Urinary bladder (tissue), 4 donors: Measurements from ENCODE around the gene CEP68. TPM values are rescaled to one million over a fixed set of nuclear protein-coding genes. Genes with fewer than 3 reads are reported as not detected.

ENCODE experiments used
- DNase-seq: peaks from one replicate; pipeline ENCODE4 v3.0.0-alpha.2; 2015; ENCODE audit errors: extremely low spot score
- H3K27ac ChIP-seq: one replicate; pipeline ENCODE4 v1.5.1; 2013; ENCODE audit warnings: low read depth, mild to moderate bottlenecking, moderate library complexity
- H3K36me3 ChIP-seq: one replicate; pipeline ENCODE4 v1.6.1; 2013; ENCODE audit warnings: mild to moderate bottlenecking, moderate library complexity; ENCODE audit not compliant: insufficient read depth
- H3K4me1 ChIP-seq: one replicate; pipeline ENCODE4 v1.6.1; 2013; ENCODE audit warnings: mild to moderate bottlenecking, moderate library complexity; ENCODE audit not compliant: insufficient read depth
- H3K4me3 ChIP-seq: one replicate; pipeline ENCODE4 v1.5.1; 2013; ENCODE audit warnings: low read depth, low read length
- WGBS: extraction: QIAGEN DNeasy Blood & Tissue Kit; methylation state at CpG from one replicate; pipeline ENCODE4 v1.1.7; 2013; 5-methylcytosine and 5-hydroxymethylcytosine counted together
- polyA plus RNA-seq: library from polyadenylated mRNA; stranded (reverse); fragments of 200-250 nt; gene quantifications from one replicate; pipeline ENCODE4 v1.2.3, GENCODE V29; 2013
- total RNA-seq: library from RNA; depleted of rRNA; stranded (reverse); fragments of >200 nt; gene quantifications from one replicate; pipeline ENCODE4 v1.2.3, GENCODE V29; 2014
- donor health status: healthy with polysubstance abuse.
- donor health status: healthy.

CEP68 gene
- total and polyA plus RNA-seq, 2 donors, result 18.5 to 32.3 TPM

DNA sequence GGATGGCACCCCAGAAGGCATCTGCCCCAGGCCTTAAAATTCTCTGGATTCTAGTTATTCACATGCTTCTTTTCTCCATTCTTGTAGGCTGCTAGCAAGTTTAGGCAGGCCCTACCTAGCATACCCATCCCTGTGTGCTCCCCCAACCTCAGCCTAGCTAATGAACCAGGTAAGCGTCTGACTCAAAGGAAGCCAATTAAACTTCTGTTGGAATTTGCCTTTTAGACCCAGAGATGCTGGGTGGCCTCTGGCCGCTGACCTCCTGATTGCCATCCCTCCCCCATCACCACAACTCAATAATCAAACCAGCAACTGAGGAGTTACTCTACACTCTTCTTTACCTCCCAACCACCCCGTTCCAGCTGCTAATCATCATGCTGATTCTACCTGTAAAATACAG lies 19.0 kb upstream of the CEP68 start:
- H3K27ac ChIP-seq, result no peak overlapping the region
- 83% methylated on average over 3 of the region's 3 CpGs for WGBS

DNA sequence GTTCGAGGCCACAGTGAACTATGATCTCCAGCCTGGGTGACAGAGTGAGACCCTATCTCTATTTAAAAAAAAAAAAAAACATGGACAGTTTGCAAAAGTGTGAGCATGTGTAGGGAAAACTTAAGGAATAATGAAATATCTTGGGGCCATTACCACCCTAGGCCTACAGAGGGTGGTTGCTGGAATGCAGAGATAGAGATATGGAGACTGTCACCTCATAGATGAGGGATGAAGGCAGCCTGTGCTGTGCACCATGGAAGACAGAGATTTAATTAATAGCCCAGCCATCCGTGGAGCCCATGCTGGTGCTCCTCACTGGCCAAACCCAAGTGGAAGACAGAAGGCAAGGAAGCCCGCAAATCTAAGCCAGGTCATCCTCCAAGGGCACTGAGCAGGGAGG lies 16.6 kb upstream of the CEP68 start:
- H3K27ac ChIP-seq, result no peak overlapping the region
- no peaks in the 10 kb centered on the region for H3K36me3 ChIP-seq
- no peaks in the 10 kb centered on the region for H3K4me1 ChIP-seq
- no peak overlapping the region for H3K4me3 ChIP-seq
- no peak for DNase-seq
- 89% methylated on average over 3 of the region's 3 CpGs for WGBS

More for the DNA sequence above, 19.0 kb upstream of the CEP68 start:
- no peak for DNase-seq
- Histone ChIP-seq H3K4me3 (no peak overlapping the region), H3K36me3 (no peaks in the 10 kb centered on the region), H3K4me1 (peaks cover 2% of the 10 kb centered on the region)

DNA sequence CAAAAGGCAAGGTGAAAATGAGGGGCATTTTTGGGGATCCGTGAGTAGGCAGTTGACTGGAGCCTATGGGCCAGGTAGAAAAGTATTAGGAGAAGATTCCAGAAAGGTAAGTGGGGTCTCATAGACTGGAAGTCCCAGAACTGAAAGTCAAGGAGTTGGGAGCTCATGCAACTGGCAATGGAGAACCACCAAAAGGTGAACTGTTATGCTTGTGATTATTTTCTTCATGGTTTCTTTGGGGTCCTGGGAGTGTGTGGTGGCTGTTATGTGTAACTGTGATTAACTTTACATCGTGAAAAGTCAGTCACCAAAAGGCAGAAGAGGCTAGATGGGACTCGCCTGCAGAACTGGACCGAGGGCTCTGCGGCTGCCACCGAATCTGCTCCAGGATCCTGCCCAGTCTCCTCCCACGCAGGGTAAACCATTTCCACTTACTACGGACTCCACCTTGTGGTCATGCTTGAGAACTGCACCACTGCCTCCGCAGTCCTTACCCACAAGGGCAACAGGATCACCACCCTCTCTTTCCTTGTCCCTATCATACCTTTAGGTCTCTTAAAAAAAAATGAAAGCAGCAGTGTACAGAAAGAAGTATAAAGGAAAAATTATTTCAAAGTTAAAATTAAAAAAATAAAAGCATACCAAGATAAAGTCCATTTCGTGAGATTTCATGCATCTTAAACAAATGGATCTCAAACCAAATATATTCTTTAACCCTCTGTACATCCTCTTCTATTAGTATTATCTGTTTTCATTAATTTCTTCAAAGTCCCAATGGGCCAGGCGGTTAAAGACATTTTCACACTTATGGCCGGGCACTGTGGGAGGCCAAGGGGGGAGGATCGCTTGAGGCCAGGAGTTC lies 15.6 kb upstream of the CEP68 start:
- H3K27ac ChIP-seq, result no peak overlapping the region
- H3K4me3 ChIP-seq, result no peak overlapping the region

DNA sequence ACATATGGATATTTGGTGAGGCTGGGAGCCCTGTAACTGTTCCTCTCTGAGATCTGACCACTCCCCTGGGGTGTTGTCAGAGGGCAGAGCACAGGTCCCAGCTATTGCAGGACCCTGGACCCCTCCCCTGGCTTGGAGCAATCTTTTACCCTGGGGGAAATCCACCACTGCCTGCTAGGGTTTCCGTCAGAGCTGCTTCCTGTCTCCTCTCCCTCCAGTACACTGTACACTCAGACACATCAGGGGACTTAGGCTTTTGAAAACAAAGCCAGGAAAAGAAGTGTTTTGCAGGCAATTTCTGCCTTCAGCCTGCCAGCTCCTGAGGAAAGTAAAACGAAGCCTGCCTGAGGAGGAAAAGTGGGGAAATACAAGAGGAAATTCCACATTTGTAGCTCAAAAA lies 13.2 kb upstream of the CEP68 start:
- 63% methylated on average over 2 of the region's 2 CpGs for WGBS
- no peak for DNase-seq
- no peaks in the 10 kb centered on the region for H3K36me3 ChIP-seq
- no peak overlapping the region for H3K4me3 ChIP-seq
- no peak overlapping the region for H3K27ac ChIP-seq
- H3K4me1 ChIP-seq, result no peaks in the 10 kb centered on the region

More for the DNA sequence above, 15.6 kb upstream of the CEP68 start:
- WGBS, result 30% methylated on average over 13 of the region's 13 CpGs
- Histone ChIP-seq H3K4me1 (no peaks in the 10 kb centered on the region), H3K36me3 (no peaks in the 10 kb centered on the region)
- no peak for DNase-seq

DNA sequence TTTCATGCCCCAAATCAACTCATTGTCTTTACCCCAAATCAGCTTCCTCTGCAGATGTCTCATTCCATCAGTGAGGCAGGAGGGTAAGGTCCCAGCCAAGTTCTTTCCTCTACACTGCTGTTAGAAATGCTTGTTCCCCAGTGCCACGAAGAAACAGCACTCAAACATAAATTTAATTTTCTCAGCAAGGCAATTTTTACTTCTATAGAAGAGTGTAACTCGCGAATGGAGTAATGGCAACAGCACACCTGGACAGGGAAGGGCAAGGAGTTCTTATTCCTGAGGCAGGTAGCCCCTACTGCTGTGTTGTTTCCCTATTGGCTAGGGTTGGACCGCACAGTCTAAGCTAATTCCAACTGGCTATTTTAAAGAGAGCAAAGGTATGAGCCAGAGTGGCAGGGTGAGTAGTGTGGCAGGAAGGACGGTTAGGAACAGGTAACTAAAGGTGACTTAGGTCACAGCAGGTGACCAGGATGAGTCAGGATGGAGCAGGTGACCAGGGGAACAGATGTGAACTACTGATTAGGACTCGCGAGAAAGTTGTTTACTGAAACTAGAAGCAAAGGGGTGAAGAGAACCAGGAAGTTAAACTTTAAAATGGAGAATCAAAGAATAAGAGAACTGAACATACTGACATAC lies 12.0 kb upstream of the CEP68 start:
- no peak for DNase-seq
- Histone ChIP-seq H3K27ac (no peak overlapping the region), H3K4me1 (no peaks in the 10 kb centered on the region), H3K36me3 (no peaks in the 10 kb centered on the region), H3K4me3 (no peak overlapping the region)
- WGBS, result 90% methylated on average over 7 of the region's 7 CpGs

DNA sequence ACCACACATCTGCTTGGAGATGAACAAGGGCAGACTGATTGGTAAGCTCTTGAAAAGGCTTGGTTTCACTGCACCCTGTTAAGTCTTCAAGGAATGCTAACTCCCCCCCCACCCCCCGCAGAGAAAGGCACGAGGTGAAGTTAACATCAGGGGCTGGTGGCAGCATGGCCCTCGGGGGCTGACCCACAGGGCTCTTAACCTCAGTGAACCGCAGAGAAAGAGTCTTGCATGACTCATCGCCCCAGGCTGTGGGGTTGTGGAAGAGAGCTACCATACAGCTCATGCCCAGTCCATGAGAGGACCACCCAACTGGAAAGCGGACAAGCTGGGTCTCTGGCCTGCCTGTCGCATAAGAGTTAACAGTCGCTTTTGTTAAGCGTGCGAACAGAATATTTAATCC lies 10.6 kb upstream of the CEP68 start:
- no peak for DNase-seq
- WGBS, result 48% methylated on average over 10 of the region's 10 CpGs
- no peak overlapping the region for H3K4me3 ChIP-seq
- H3K4me1 ChIP-seq, result no peaks in the 10 kb centered on the region
- H3K27ac ChIP-seq, result no peak overlapping the region
- no peaks in the 10 kb centered on the region for H3K36me3 ChIP-seq

DNA sequence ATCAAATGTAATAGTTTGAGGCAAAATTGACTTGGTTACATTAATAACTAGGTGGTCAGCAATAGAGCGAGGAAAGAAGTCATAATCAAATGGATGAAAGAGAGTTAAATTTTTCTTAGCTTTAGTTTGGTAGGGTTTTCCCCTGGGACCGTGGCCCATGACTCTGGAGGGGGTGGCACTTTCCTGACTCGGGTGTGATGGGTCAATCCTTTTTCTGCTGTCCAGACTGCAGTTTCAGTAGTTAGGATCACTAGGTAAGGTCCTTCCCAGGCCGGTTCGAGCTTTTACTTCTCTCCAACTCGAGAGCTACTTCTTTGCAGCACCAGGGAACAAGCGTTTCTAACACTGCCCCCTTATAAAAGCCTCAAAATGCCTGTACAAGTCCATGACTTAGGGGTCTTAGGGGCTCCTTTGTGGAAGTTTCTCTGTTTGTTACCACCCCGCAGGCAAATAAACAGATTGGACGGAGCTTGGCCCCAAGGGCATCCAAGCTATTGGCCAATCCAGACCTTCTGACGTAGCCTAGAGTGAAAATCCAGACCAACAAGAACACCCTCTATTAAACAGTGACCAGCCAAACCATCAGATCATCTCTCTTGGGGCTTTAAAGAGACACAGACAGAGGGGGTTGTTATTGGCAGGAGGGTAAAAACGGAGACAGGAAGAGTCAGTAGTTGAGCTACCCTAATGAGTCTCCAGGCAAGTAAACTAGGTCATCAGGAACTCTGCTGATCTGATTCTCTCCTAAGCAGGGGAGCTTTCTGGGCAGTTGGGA lies 9.4 kb upstream of the CEP68 start:
- DNase-seq, result no peak
- 76% methylated on average over 11 of the region's 11 CpGs for WGBS
- no peak overlapping the region for H3K4me3 ChIP-seq
- no peaks in the 10 kb centered on the region for H3K36me3 ChIP-seq
- no peak overlapping the region for H3K27ac ChIP-seq
- no peaks in the 10 kb centered on the region for H3K4me1 ChIP-seq

DNA sequence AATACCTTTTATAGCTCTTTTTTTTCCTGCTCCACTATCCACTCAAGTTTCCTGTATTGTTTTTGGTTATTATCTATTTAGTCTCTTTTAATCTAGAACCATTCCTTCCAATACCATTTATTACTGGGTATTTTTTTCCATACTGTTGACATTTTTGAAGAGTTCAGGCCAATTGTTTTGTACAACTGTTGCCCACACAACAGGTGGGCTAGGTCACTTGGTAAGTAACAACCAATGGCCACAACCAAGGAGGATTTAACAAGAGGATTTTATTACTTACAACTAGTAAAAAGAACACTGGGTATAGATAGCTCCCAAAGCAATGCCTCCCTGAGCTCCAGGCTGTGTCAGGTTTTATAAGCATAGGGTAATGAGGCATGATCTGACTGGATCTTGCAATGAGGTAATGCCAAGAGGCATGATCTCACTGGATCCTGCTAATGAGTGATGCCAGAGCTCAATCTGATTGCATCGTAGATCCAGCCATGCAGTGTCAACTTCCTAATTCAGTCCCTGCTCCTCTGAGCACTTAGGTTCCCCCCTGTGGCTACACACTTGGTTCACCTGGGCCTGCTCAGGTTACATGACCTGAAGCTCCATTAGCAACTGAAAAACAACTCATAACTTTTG lies 7.1 kb upstream of the CEP68 start:
- no peak overlapping the region for H3K4me3 ChIP-seq
- no peak for DNase-seq
- no peaks in the 10 kb centered on the region for H3K36me3 ChIP-seq
- no peaks in the 10 kb centered on the region for H3K4me1 ChIP-seq
- H3K27ac ChIP-seq, result no peak overlapping the region
- 86% methylated on average over 1 of the region's 1 CpG for WGBS

DNA sequence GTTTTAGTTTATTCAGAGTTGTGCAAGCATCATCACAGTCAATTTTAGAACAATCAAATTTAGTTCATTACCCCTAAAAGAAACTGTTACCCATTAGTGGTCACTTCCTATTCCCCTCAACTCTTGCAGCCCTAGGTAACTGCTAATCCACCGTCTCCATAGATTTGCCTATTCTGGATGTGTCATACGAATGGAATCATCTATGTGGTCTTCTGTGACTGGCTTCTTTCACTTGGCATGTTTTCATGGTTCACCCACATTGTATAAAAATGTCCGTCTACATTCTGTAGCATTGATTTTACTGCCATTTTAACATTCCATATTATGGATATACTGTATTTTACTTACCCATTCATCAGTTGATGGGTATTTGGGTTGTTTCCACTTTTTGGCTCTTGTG lies 5.3 kb upstream of the CEP68 start:
- WGBS, result 87% methylated on average over 3 of the region's 3 CpGs
- Histone ChIP-seq H3K27ac (no peak overlapping the region), H3K4me1 (no peaks in the 10 kb centered on the region), H3K4me3 (no peak overlapping the region), H3K36me3 (no peaks in the 10 kb centered on the region)
- DNase-seq, result no peak

DNA sequence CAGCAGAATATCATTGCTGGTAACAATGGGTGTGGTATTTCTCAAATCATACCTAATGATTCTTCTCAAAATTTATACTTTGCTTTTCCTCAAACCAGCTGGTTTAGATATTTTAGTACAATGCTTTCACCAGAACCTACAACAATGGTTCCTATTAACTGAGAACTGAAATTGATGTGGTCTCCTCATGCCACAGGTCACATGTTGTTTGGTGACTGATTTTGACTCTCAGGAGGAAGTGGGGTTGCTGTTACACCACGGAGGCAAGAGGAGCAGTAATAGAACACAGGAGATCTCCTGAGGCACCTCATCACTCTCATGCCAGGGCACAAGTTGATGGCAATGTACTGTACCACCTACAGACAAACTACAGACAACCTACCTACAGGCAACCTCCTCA lies 3.0 kb upstream of the CEP68 start:
- Histone ChIP-seq H3K4me3 (no peak overlapping the region), H3K36me3 (no peaks in the 10 kb centered on the region), H3K27ac (no peak overlapping the region), H3K4me1 (peaks cover under 1% of the 10 kb centered on the region)
- 33% methylated on average over 1 of the region's 1 CpG for WGBS
- no peak for DNase-seq

DNA sequence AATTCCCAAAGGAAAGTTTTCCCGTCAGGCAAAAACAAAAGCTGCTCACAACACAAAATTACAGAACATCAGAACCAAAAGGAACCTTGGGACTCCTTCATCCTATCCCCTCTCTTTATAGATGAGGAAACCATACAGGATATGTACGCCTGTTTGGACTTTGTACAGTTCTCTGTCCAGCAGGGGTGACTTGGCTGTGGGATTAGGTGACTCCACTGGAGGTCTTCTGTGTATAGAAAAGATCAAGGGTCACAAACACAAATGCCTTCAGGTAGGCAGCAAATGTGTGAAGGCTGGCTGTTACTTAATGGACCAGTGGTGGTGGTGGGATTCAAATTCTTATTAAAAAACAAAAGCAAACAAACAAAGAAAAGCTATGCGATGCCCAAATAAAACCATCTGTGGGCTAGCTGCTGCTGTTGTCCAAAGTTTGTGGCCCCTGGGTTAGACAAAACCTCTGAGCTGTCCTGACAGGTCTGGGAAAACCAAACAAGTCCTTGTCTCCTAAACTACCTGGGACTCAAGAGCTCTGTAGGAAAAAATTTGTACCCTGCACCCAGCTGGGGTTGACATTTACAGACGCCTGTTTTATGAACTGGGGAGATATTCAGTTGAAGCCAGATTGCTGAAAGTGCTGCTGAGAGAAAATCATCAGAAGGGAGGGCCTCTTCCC lies 1.3 kb upstream of the CEP68 start:
- DNase-seq, result no peak
- Histone ChIP-seq H3K4me3 (no peak overlapping the region), H3K27ac (no peak overlapping the region), H3K36me3 (no peaks in the 10 kb centered on the region), H3K4me1 (peaks cover 1% of the 10 kb centered on the region)
- WGBS, result 81% methylated on average over 4 of the region's 4 CpGs

DNA sequence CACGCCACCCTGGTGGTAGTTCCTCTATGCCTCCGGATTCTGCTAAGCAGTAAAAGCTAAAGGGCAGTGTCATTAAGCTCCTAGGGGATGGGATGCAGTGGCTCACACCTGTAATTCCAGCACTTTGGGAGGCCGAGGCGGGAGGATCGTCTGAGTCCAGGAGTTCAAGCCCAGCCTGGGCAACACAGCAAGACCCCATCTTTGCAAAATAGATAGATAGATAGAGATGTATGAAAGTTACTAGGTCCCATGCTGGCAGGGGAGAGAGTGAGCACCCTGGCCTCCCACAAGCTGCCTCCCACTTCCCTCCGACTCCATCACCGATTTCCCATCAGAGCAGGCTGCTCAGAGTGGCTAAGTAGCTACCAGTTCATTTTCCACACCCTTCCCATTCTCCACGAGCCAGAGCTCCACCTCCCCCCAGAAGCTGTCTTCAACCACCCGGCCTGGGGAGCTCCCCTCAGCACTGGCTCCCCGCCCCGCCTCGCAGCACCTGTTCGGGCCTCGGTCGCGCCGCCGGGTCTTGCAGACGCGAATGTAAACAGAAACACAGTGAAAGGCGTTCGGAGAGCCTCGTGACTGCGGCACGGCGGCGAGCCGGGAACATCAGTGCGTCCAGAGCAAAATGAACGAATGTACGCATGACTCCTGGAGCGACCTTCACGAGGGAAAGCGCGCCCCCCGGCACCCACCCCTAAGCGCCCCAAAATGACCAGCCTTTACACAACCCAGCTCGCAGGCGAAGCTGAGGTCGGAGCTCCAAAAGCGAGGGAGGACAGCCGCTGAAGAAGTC lies 598 bp upstream of the CEP68 start:
- DNase-seq, result no peak
- no peaks in the 10 kb centered on the region for H3K36me3 ChIP-seq
- peaks cover 1% of the 10 kb centered on the region for H3K4me1 ChIP-seq
- H3K4me3 ChIP-seq, result peak overlapping the region; percentile 74
- no peak overlapping the region for H3K27ac ChIP-seq
- WGBS, result 9% methylated on average over 42 of the region's 42 CpGs
